D341Med (cell line): ENCODE data around the gene COL9A3.

Experiments used
- DNase-seq: peaks from one replicate; pipeline ENCODE4 v3.0.0; 2012; ENCODE audit warnings: low spot score

COL9A3 gene

GRCh38 chr20:62778601-62779416 is 38.0 kb upstream of the COL9A3 start:
- DNase-seq: no peak

DNA sequence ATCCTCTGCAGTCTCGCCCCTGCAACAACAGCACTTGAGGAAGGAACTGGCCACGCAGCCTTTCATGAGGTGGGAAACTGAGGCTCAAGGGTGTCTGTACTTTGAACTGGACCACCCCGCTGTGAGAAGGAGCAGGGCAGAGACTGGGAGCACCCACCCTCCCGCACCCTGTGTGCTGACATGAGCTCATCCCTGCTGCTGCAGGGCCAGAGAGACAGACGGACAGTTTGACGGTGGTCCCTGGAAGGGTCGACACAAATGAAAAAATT is 37.5 kb upstream of the COL9A3 start:
- DNase-seq: no peak

DNA sequence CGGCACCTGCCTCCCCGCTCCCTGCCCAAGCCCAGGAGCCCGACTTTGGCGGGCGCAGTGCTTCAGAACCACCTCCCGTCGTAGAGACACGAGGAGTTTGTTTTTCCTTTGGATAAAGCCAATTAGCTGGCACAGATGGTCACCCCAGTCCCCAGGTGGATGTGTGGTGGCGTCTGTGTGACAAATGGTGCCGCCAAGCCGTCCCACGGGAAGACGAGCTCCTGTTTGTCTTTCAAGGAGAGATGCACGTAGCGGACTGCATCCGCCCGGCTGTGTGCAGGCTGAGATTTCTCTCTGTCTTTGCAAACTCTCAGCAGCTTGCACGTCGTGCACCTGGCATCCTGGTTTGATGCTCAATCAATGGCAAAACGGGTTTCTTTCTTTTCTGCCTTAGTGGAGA is 36.6 kb upstream of the COL9A3 start:
- peak; percentile 84 for DNase-seq

DNA sequence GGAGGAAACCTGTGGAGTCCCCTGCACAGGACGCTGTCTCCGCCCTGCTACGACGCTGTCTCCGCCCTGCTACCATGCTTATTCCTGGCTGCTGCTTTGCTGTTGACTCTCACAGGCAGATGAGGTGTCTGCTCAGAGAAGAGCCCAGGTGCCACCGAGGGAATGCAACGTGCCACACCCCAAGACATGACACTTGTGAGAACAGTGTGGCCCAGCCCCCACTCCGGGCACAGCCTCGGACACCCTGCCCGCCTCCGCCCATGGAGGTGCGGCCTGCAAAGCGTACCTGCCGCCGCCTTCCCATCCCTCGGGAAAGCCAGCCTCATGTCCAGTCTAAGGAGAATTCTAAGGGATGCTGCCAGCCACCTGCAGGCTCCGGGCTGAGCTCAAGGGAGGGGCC is 36.2 kb upstream of the COL9A3 start:
- DNase-seq: peak; percentile 63

DNA sequence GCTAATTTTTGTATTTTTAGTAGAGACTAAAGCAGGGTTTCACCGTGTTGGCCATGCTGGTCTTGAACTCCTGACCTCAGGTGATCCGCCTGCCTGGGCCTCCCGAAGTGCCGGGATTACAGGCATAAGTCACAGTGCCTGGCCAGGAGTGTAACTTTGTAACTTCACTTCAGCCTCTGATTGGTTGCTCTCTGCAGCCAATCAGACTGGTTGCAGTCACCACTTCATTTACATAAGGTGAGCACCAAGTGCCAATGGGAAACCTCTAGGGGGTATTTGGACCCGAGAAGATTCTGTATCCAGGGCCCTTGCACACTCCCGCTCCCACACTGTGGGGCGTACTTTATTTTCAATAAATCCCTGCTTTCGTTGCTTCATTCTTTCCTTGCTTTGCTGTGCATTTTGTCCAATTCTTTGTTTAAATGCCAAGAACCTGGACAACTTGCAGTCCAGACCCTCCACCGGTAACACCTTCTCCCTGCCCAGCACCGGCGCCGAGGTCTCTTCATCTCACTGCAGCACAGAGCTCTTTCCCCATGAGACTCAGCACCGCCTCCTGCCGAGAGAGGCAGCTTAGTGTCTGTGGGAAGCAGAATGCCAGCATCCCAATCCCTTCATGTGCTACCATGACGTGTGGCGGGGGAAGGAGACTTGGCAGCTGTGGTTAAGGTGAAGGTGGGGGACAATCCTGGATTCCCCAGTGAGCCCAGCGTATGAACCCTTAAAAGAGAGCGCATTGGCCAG is 34.5 kb upstream of the COL9A3 start:
- DNase-seq: peak; percentile 69

- DNase-seq: no peak
These were observed 34.0 kb upstream of the COL9A3 start for GRCh38 chr20:62782893-62783278.

DNA sequence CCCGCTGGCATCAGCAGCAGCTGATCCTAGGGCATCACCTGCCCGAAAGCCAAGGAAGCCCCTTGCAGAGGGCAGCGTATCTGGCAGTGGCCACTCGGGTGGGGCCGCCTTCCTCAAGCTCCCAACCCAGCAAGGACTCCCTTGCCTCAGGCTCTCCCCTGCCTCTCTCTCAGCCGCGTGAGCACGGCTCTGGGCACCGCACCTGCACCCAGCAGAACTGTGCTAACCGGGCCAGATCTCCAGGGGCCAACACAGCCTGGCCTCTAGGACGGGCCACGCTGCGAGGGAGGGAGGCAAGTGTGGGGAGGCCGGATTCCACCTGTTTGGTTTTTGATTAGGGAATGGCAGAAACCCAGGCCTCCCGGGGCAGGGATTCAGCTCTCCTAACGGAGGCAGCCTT is 32.4 kb upstream of the COL9A3 start:
- no peak for DNase-seq

GRCh38 chr20:62785393-62785792 is 31.5 kb upstream of the COL9A3 start:
- no peak for DNase-seq

- no peak for DNase-seq
These were observed 30.7 kb upstream of the COL9A3 start for GRCh38 chr20:62786157-62786556.

DNA sequence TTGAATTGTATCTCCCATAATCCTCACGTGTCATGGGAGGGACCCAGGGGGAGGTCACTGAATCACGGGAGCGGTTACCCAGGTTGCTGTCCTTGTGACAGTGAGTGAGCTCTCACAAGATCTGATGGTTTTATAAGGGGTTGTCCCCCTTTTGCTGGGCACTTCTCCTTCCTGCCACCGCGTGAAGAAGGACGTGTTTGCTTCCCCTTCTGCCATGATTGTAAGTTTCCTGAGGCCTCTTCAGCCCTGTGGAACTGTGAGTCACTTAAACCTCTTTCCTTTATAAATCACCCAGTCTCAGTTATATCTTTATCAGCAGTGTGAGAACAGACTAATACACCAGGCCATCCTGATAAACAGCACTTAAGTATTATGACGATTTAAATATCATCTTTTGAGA is 29.5 kb upstream of the COL9A3 start:
- no peak for DNase-seq

GRCh38 chr20:62787866-62788265 is 29.0 kb upstream of the COL9A3 start:
- no peak for DNase-seq

DNA sequence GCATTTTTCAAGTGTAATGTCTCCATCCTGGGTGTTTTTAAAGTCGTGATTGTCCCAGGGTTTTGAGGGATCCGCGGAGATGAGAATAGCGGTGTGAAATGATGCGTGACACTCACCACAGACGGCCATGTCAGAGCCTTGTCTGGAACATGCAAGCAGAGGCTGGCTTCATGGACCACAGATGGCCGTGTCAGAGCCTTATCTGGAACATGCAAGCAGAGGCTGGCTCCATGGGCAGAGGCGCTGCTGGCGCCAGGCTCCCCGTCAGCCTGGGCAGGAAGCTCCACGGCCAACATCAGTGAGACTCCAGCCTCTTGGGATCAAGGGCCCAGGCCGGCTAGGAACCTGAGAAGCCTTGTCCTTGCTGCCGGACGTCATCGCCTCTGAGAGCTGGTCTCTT is 28.2 kb upstream of the COL9A3 start:
- DNase-seq: no peak

DNA sequence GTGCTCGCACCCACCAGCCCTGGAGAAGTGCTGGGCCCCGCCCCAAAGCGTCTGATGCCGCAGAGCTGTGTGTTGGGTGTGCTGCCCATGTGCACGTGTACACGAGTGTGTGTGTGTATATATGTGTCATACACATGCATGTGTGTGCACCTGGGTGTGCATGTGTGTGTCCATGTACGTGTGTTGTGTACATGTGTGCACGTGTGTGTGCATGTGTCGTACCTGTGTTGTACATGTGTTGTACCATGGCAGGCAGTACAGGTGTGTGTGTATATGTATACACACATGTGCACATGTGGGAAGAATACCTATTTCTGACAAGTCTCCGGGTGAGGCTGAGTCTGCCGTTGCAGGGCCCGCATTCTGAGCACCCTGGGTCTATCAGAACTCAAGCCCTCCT is 26.8 kb upstream of the COL9A3 start:
- no peak for DNase-seq

DNA sequence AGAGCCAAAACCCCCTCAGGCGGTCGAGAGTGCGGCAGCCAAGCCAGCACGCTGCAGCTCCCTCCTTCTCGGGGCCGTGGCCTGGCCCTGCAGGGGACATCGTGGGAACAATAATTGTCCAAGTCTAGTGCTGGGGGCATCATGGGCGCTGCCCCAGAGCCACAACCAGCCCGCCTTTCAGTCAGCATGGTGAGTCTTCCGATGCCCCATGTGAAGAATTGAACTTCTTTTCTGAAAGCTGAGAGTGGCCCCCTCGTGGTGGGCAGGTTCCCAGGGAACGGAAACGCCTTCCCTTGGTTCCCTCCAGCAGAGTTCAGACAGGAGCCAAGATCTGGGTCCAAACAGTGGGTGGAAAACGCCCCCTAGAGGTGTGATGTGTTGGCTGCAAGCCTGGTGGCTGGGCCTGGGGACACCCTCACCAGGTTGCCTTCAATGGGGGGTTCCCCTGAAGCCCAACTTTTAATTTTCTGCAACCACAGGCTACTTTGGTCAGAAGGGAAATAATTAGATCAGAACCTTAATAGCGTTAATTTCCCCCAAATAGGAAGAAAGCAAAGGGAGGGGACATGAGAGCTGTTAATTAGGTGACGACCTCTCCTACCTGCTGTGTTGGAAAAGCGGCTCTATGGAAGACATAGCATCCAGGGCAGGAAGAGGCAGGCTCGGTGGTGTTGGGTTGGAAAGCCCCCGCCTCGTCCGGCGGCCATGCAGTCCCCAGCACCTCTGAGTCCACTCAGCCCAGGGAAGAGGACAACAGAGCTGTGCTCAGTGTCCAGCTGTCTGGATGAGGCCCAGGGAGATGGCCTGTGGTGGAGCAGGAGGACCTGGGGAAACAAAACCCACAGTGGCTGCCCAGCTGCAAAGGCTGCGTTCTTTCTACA is 25.3 kb upstream of the COL9A3 start:
- peak; percentile 83 for DNase-seq

DNA sequence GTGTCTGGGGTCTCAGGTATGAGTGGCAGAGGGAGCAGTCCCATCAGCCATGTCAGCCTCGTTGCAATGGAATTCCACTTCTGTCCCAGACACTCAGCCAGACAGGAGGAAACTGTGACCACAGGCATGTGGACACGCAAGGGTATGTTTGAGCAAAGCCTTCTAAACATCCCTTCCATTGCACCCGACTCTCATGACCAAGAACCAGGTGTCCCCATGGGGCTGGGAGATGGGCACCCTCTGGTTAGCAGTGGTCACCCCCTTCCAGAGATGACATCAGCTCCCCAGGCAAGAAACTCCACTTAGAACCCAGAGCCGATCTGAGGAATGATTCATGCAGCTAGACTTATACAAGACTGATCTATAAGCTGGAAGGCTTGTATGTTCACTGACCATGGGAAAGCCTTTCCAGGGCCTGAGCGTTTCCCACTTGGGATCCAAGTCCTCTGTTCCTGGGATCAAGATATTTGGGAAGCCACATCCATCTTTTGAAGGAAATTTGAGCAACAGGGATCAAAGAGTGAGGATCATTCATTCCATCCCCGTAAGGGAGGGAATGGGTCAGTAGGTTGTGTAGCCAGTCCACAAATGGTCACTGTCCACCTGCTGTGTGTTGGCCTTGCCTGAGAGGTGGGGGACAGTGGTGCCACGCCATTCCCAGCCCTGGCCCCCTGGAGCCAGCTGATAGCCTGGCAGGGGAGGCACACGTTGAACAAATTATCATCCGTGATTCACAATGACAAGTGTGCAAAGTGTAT is 24.5 kb upstream of the COL9A3 start:
- no peak for DNase-seq

DNA sequence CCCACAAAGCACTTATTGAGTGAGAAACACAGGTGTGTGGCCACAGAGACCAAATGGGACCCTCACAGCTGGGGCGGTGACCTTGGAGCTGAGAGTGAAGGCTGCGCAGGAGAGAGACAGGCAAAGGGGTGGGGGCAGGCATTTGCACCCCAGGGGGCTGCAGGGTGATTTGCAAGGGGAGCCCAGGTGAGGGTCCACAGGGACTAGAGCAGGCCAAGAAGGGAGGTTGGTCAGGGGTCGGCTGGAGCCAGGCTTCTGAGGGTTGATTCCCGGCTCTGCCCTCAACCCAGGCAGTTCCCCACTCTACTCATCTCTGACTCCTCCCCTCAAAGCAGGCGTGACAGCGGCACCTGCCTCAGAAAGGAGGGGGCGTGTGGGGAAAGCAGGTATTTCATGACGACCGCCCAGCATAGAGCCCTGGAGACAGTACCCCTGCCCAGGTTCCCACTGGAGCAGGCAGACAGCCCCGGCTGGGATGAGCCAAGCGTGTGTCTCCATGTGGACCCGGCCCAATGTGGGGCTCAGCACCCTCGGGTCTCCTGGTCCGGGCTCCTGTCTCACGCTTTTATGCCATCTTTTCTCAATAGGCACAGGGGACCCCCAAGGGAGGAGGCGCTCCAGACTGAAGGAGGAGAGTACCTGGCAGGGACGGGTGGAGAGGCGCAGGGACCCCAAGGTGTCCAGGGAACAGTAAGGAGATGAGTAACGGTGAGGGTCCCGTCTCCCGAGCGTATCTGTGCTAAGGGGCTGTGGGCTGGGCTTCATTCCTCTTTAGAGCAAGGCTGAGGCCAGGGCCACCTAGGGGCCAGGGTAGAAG is 23.7 kb upstream of the COL9A3 start:
- DNase-seq: no peak

DNA sequence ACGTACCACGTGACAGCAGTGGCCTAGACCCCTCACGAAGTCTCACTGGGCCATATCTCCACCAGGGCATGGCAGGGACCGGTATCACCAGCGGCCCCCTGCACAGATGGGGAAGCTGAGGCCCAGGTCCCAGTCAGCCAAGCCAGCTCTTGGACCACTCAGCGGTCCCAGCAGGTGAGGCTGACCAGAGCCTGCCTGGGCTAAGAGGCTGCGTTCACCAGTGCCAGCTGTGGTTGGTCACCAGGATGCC is 23.2 kb upstream of the COL9A3 start:
- DNase-seq: no peak

DNA sequence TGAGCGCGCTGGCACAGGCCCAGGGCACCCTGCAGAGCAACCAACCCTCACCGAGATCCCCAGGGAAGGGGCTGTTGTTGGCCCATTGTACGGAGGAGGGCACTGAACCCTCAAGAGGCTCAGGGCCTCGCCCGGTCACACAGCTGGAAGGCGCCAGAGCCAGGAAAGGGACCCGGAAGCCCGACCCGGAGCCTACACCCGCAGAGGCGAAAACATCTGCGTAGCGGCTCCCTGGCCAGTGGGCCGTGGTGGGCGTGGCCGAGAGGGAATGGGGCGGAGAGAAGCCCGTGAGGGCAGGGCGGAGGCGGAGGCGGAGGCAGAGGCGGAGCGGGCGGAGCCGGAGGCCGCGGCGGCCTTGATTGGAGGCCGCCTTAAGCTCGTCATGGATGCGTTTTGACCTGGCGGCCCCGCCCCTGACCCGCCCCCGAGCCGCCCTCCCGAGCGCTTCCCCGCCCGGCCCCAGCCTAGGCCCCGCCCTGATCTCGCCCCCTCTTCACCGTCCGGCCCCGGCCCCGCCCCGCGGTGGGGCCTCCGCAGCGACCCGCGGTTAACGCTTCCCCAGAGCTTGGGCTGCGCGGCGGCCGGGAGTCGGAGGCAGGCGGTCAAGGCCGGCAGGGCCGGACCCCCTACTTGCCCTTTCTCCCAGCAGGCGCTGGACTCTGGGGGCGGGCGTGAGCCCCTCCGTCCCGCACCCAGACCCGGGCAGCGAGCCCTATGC is 22.7 kb upstream of the COL9A3 start:
- DNase-seq: peak; percentile 95

DNA sequence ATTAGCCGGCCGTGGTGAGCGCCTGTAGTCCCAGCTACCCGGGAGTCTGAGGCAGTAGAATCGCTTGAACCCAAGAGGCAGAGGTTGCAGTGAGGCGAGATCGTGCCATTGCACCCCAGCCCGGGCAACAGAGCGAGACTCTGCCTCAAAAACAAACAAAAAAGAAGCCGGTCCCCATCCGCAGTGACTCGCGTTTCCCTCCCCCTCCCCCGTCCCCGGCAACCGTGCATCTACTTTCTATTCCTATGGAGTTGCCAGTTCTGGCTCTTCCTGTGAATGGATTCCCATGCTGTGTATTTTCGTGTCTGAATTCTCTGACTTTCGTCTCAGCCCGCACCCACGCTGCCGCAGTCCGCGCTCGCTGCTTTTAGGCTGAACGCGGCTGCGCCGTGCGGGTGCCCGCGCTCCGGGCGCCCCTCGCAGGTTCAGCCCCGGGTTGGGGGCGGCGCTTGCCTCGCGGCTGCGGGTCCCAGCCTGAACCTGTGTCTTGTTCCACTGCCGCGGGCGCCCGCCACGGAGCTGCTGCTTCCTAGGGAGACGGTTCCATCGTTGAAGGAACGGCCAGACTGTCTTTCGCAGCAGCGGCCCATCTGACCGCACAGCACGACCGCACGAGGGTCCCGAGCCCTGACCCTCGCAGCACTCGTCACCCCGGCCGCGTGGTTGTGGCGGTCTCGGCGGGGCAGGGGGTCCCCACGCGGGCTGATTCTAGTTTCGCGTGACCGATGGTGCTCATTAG is 21.7 kb upstream of the COL9A3 start:
- DNase-seq: peak; percentile 86
